Chondrocyte (in vitro differentiated cells): Measurements from ENCODE around the gene HOXB7. TPM values are rescaled to one million over a fixed set of nuclear protein-coding genes. Genes with fewer than 3 reads are reported as not detected.

Experiments used
- DNase-seq: peaks from one replicate; pipeline ENCODE4 v3.0.0; 2021; ENCODE audit warnings: mixed read lengths, low spot score
- H3K27ac Mint-ChIP-seq: one replicate; pipeline ENCODE4 v1.8.0; 2021; ENCODE audit warnings: mild to moderate bottlenecking, moderate library complexity, mixed read lengths; ENCODE audit not compliant: unreplicated experiment
- H3K27me3 Mint-ChIP-seq: 2 replicates; pipeline ENCODE4 v1.8.0; 2021; ENCODE audit warnings: low read depth, mixed read lengths
- H3K36me3 Mint-ChIP-seq: 2 replicates; pipeline ENCODE4 v1.8.0; 2021; ENCODE audit warnings: low read depth, mixed read lengths
- H3K4me1 Mint-ChIP-seq: 2 replicates; pipeline ENCODE4 v1.8.0; 2021; ENCODE audit warnings: low read depth, mild to moderate bottlenecking, mixed read lengths
- H3K4me3 Mint-ChIP-seq: one replicate; pipeline ENCODE4 v1.8.0; 2021; ENCODE audit warnings: mild to moderate bottlenecking, moderate library complexity, mixed read lengths; ENCODE audit not compliant: unreplicated experiment
- H3K9me3 Mint-ChIP-seq: 2 replicates; pipeline ENCODE4 v1.8.0; 2021; ENCODE audit warnings: low read depth, mixed read lengths
- total RNA-seq: library from RNA; stranded (reverse); gene quantifications from 3 replicates; pipeline ENCODE4 v1.2.1, GENCODE V29; 2021
- TF ChIP-seq, protein P1 (sequence below): fragments of 200-600 bp; sonication (generic); IDR thresholded peaks from 2 replicates; pipeline ENCODE4 v1.5.0; 2021; ENCODE audit warnings: antibody characterized with exemption, mild to moderate bottlenecking, moderate library complexity

The HOXB7 gene
- total RNA-seq, 1 donor from 2014 or later = not detected

GRCh38 chr17:48600244-48601098, 10.3 kb downstream of the HOXB7 start:
- DNase-seq = no peak
- peaks cover 2% of the 10 kb centered on the region for H3K9me3 Mint-ChIP-seq
- H3K36me3 Mint-ChIP-seq = peaks cover 3% of the 10 kb centered on the region
- no peak overlapping the region for H3K27ac Mint-ChIP-seq
- TF ChIP-seq, protein P1, sequence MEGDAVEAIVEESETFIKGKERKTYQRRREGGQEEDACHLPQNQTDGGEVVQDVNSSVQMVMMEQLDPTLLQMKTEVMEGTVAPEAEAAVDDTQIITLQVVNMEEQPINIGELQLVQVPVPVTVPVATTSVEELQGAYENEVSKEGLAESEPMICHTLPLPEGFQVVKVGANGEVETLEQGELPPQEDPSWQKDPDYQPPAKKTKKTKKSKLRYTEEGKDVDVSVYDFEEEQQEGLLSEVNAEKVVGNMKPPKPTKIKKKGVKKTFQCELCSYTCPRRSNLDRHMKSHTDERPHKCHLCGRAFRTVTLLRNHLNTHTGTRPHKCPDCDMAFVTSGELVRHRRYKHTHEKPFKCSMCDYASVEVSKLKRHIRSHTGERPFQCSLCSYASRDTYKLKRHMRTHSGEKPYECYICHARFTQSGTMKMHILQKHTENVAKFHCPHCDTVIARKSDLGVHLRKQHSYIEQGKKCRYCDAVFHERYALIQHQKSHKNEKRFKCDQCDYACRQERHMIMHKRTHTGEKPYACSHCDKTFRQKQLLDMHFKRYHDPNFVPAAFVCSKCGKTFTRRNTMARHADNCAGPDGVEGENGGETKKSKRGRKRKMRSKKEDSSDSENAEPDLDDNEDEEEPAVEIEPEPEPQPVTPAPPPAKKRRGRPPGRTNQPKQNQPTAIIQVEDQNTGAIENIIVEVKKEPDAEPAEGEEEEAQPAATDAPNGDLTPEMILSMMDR = no peak
- no peak overlapping the region for H3K4me3 Mint-ChIP-seq
- H3K4me1 Mint-ChIP-seq = peaks cover 10% of the 10 kb centered on the region
- peaks cover 93% of the 10 kb centered on the region for H3K27me3 Mint-ChIP-seq

DNA sequence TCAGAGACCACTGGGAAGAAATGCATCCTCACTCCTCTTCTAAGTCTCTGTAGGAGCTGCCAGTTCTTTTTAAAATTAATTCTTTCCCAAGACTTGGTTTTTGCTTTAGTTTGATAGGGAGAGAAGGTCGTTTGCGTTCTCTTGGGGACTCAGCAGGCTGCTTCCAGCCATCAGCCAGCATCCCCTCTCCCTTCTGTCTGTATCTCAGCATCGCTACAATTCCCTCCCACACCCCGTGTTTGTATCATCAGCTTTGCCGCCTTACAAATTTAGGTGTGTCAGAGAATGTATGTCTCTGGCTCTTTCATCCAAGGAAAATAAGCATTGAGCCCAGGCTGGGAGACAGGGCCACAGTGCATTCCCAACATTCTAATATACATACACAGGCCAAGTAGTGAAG, 11.5 kb downstream of the HOXB7 start:
- Mint-ChIP-seq H3K9me3 (peaks cover 2% of the 10 kb centered on the region), H3K4me3 (no peak overlapping the region), H3K27me3 (peaks cover 94% of the 10 kb centered on the region), H3K4me1 (peaks cover 10% of the 10 kb centered on the region), H3K36me3 (peaks cover 2% of the 10 kb centered on the region), H3K27ac (no peak overlapping the region)
- DNase-seq = no peak
- TF ChIP-seq, protein P1 = no peak

- H3K36me3 Mint-ChIP-seq = peaks cover 2% of the 10 kb centered on the region
- no peak overlapping the region for H3K27ac Mint-ChIP-seq
- H3K4me1 Mint-ChIP-seq = peaks cover 13% of the 10 kb centered on the region
- peaks cover 96% of the 10 kb centered on the region for H3K27me3 Mint-ChIP-seq
- TF ChIP-seq, protein P1 = no peak
- H3K9me3 Mint-ChIP-seq = peaks cover 2% of the 10 kb centered on the region
- no peak overlapping the region for H3K4me3 Mint-ChIP-seq
- DNase-seq = no peak
Measured at GRCh38 chr17:48598736-48599135, 12.1 kb downstream of the HOXB7 start.

DNA sequence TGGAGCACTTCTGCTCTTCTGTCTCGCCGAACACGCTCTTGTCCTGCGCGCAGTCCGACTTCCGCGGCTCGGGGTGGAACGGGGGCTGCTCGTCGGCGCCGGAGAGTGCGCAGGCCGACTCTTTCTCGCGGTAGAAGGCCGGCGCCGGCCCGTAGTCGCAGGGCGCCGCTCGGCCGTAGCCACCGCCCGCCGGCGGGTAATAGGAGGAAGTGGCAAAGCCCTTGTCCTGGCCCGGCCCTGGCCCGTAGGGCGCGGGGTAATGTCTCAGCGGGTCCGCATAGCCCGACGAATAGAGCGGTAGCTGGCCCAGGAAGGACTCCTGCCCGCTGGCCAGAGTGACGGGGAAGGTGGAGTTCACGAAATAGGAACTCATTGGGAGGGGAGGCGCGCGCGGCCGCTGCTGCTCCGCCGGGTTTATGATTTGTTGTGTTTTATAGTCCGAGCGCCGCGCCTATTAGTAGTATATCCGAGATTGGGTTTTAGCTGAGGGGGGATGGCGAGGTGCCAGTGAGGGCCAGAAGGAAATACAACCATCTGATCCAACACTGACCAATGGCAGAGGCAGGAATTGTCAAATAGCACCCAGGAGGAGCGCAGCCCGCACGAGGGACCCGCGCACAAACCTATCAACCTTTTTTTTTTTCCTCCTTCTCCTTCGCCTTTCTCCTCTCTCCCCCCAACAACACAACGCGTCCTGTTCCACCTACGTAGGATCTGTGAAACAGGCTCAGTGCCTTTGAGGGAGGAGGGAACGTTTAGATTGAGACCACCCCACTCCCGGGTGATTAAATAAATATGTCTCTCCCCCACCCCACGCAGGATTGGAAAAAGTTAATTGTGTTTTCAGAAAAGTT, 12.8 kb downstream of the HOXB7 start:
- Mint-ChIP-seq H3K4me1 (peaks cover 13% of the 10 kb centered on the region), H3K36me3 (peaks cover 2% of the 10 kb centered on the region), H3K27ac (no peak overlapping the region), H3K27me3 (peaks cover 95% of the 10 kb centered on the region), H3K9me3 (no peaks in the 10 kb centered on the region), H3K4me3 (peak overlapping the region; percentile 49)
- no peak for DNase-seq
- TF ChIP-seq, protein P1 = no peak

DNA sequence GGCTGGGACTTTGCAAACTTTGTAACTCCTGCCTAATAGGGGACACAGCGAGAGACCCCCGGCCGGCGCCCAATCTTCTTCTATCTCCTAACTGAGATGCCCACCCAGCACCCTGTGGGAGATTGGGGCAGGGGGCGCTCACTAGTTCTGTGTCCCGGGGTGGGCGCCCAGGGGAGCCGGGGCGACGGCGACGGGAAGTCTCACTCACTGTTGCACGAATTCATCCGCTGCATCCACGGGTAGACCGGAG, 13.4 kb downstream of the HOXB7 start:
- H3K9me3 Mint-ChIP-seq = no peaks in the 10 kb centered on the region
- peak overlapping the region; percentile 49 for H3K4me3 Mint-ChIP-seq
- peaks cover 2% of the 10 kb centered on the region for H3K36me3 Mint-ChIP-seq
- peaks cover 16% of the 10 kb centered on the region for H3K4me1 Mint-ChIP-seq
- no peak overlapping the region for H3K27ac Mint-ChIP-seq
- DNase-seq = no peak
- TF ChIP-seq, protein P1 = no peak
- peaks cover 95% of the 10 kb centered on the region for H3K27me3 Mint-ChIP-seq
